ENCODE data around the gene SASH1.

- TF ChIP-seq POLR2A (IDR thresholded peaks at IDR 0.05) (no peak), CTCF (IDR thresholded peaks at IDR 0.05) (no peak)
Observed at GRCh38 chr6:148578489-148578814, 235.8 kb downstream of the SASH1 start.

All from esophagus squamous epithelium (tissue), 4 donors.